ENCODE data around the gene HEY2.
"Not testable (repeated sequence)": the region's sequence is repeated elsewhere in the genome, so short reads cannot be mapped to it uniquely, and the experiment has no call there.

The HEY2 gene

GRCh38 chr6:125749173-125749864, at the start of gene HEY2:
TSS of gene HEY2 (plus strand) at chr6:125749632. CDS start at chr6:125749777, 145 bp downstream.
- TF ChIP-seq, protein P1, sequence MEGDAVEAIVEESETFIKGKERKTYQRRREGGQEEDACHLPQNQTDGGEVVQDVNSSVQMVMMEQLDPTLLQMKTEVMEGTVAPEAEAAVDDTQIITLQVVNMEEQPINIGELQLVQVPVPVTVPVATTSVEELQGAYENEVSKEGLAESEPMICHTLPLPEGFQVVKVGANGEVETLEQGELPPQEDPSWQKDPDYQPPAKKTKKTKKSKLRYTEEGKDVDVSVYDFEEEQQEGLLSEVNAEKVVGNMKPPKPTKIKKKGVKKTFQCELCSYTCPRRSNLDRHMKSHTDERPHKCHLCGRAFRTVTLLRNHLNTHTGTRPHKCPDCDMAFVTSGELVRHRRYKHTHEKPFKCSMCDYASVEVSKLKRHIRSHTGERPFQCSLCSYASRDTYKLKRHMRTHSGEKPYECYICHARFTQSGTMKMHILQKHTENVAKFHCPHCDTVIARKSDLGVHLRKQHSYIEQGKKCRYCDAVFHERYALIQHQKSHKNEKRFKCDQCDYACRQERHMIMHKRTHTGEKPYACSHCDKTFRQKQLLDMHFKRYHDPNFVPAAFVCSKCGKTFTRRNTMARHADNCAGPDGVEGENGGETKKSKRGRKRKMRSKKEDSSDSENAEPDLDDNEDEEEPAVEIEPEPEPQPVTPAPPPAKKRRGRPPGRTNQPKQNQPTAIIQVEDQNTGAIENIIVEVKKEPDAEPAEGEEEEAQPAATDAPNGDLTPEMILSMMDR (IDR thresholded peaks at IDR 0.05; ENCODE audit: borderline replicate concordance, insufficient read depth, low read depth, low read length) = no peak
- peak within 1 kb of the TSS; percentile 61 for H3K4me3 ChIP-seq (ENCODE audit: low read depth, low read length)

DNA sequence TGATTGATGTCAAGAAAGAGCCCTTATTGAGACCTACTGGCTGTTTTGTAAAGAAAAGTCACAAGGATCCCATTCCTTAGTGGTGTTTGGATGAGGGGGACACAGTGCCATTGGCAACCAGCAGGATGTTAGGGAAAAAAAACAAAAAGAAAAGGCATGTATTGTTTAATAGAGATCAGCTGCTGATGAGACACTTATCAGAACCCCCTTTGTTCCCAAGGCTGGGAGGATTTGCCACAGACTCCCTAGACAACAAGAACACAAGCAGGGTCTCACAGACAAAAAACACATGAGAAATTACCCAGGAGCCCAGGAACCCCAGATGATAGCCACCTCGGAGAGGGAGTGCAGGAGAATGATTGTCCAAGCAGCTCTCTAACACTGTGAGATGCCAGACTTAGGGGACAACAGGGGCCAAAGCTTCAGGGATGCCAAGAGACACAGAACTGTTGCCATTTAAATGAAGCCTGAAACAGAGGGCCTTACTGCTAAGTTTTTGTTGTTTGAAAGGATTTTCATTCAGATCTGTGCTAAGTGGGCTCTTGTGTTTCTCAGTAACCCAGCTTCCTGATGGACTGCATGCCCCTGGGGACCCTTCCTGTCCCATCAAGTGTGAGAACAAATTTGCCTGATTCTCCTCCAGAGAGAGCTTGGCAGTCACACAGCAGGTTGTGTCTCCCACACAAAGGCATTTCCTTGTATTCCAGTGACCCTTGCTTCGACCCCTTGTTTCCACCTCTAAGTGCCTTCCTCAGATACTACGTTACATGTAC, 48.7 kb upstream of the HEY2 start:
- TF ChIP-seq, protein P1 (IDR thresholded peaks at IDR 0.05; ENCODE audit: borderline replicate concordance, insufficient read depth, low read depth, low read length) = no peak
- H3K4me3 ChIP-seq (ENCODE audit: low read depth, low read length) = no peak overlapping the region

GRCh38 chr6:125701354-125701668, 48.1 kb upstream of the HEY2 start:
- no peak overlapping the region for H3K4me3 ChIP-seq (ENCODE audit: low read depth, low read length)
- TF ChIP-seq, protein P1 (IDR thresholded peaks at IDR 0.05; ENCODE audit: borderline replicate concordance, insufficient read depth, low read depth, low read length) = no peak

- H3K4me3 ChIP-seq (ENCODE audit: low read depth, low read length) = not testable (repeated sequence)
These were observed 45.5 kb upstream of the HEY2 start for GRCh38 chr6:125703882-125704281.

DNA sequence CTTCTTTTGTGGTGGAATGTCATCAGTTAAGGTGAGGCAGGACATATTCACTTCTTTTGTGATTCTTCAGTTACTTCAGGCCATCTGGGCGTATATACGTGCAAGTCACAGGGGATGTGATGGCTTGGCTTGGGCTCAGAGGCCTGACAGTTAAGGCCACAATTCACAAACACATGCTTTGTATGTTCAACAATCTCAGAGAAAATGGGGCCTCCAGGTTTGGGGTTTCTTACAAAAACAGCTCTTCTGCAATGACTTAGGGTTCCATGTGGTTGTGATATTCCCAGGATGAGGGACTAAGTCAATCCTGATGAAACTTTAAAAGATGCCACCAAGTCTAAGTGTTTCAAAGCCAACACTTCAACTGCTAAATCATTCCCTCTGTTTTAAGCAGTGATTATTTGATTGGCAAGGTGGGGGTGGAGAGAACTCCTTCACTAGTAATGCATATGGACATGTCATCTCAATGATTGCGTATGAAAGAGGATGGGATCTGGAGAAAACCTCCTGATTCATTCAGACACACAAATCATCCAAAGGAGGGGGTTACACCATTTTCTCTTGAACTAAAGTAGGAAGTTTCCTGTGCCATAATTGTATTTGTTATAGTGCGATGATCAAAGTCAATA, 41.7 kb upstream of the HEY2 start:
- TF ChIP-seq, protein P1 (IDR thresholded peaks at IDR 0.05; ENCODE audit: borderline replicate concordance, insufficient read depth, low read depth, low read length) = no peak
- no peak overlapping the region for H3K4me3 ChIP-seq (ENCODE audit: low read depth, low read length)

- TF ChIP-seq, protein P1 (IDR thresholded peaks at IDR 0.05; ENCODE audit: borderline replicate concordance, insufficient read depth, low read depth, low read length) = no peak
These were observed 38.3 kb upstream of the HEY2 start for GRCh38 chr6:125711013-125711675.

DNA sequence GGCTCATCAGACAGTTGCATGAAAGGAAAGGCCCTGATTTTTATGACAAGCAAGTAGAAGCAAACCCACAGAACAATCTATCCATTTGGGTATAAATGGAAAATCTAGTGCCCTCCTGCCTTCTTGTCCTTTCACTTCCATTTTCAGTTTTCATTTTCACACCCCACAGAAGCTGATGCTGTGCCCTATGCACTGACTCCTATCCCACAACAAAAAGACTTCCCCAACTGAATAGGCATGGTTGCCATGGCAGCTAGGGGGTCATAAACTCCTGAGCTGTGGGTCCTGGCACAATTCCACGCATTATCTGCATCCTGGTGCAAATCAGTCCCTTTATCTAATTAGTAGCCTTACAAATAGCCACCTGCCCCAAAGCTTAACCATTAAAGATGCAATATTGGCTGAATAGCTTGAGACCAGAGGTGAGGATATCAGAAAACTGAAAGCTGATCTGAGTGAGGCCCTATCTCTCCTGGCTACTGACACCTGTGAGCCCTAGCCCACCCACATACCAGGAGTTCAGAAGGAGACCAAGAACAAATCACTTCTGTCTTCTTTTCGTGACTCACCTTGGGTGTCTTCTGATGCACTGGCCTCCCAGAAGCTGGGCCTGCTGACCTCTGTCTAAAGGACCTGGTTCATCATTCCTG, 34.9 kb upstream of the HEY2 start:
- TF ChIP-seq, protein P1 (IDR thresholded peaks at IDR 0.05; ENCODE audit: borderline replicate concordance, insufficient read depth, low read depth, low read length) = no peak
- H3K4me3 ChIP-seq (ENCODE audit: low read depth, low read length) = no peak overlapping the region

More at GRCh38 chr6:125711013-125711675, 38.3 kb upstream of the HEY2 start:
- H3K4me3 ChIP-seq (ENCODE audit: low read depth, low read length) = no peak overlapping the region
